Activated gamma-delta T cell treated with Interleukin-2 at 50 U/mL for 16 hours (primary cell): ENCODE measurements around the gene CYP26B1.

ENCODE experiments used
- DNase-seq: peaks from one replicate; pipeline ENCODE4 v3.0.0-alpha.2; 2020

The CYP26B1 gene

GRCh38 chr2:72128059-72128842, 19.4 kb downstream of the CYP26B1 start:
- peak; percentile 1 for DNase-seq

GRCh38 chr2:72127401-72128058, 20.1 kb downstream of the CYP26B1 start:
- no peak for DNase-seq

- no peak for DNase-seq
These were observed 21.2 kb downstream of the CYP26B1 start for GRCh38 chr2:72126186-72127100.

- DNase-seq: no peak
These were observed 23.3 kb downstream of the CYP26B1 start for GRCh38 chr2:72124376-72124775.

- no peak for DNase-seq
These were observed 26.5 kb downstream of the CYP26B1 start for GRCh38 chr2:72121153-72121552.

- DNase-seq: no peak
These were observed 28.7 kb downstream of the CYP26B1 start for GRCh38 chr2:72118951-72119350.

GRCh38 chr2:72118386-72118785, 29.3 kb downstream of the CYP26B1 start:
- DNase-seq: no peak

- DNase-seq: no peak
These were observed 29.9 kb downstream of the CYP26B1 start for GRCh38 chr2:72117718-72118117.

GRCh38 chr2:72117029-72117428, 30.6 kb downstream of the CYP26B1 start:
- no peak for DNase-seq

- no peak for DNase-seq
These were observed 31.6 kb downstream of the CYP26B1 start for GRCh38 chr2:72116081-72116533.

- no peak for DNase-seq
These were observed 32.3 kb downstream of the CYP26B1 start for GRCh38 chr2:72115110-72116080.

- no peak for DNase-seq
These were observed 33.0 kb downstream of the CYP26B1 start for GRCh38 chr2:72114693-72115051.

- DNase-seq: no peak
These were observed 33.6 kb downstream of the CYP26B1 start for GRCh38 chr2:72113847-72114692.

GRCh38 chr2:72112981-72113846, 34.4 kb downstream of the CYP26B1 start:
- DNase-seq: no peak

GRCh38 chr2:72112401-72112800, 35.3 kb downstream of the CYP26B1 start:
- no peak for DNase-seq

GRCh38 chr2:72111061-72111460, 36.6 kb downstream of the CYP26B1 start:
- no peak for DNase-seq

GRCh38 chr2:72109904-72110303, 37.8 kb downstream of the CYP26B1 start:
- no peak for DNase-seq

GRCh38 chr2:72109291-72109690, 38.4 kb downstream of the CYP26B1 start:
- DNase-seq: no peak

GRCh38 chr2:72108121-72108520, 39.5 kb downstream of the CYP26B1 start:
- no peak for DNase-seq

- DNase-seq: no peak
These were observed 40.7 kb downstream of the CYP26B1 start for GRCh38 chr2:72106978-72107377.
